HG03097 (cell line): Measurements from ENCODE around the gene HNRNPUL2.

Source experiments
- ATAC-seq: cut with Tn5 transposase; IDR thresholded peaks from one replicate; pipeline ENCODE4 v1.9.1; 2021; ENCODE audit not compliant: unreplicated experiment, low FRiP score

The HNRNPUL2 gene

DNA sequence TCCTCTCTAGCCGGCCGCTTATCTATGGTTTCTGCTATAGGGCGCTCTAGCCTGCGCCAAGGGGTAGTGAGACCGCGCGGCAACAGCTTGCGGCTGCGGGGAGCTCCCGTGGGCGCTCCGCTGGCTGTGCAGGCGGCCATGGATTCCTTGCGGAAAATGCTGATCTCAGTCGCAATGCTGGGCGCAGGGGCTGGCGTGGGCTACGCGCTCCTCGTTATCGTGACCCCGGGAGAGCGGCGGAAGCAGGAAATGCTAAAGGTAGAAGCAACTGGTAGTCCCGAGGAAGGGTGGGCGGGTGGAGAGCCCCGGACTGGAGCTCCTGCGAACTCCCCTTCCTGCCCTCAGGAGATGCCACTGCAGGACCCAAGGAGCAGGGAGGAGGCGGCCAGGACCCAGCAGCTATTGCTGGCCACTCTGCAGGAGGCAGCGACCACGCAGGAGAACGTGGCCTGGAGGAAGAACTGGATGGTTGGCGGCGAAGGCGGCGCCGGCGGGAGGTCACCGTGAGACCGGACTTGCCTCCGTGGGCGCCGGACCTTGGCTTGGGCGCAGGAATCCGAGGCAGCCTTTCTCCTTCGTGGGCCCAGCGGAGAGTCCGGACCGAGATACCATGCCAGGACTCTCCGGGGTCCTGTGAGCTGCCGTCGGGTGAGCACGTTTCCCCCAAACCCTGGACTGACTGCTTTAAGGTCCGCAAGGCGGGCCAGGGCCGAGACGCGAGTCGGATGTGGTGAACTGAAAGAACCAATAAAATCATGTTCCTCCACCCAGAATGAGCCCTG lies 55.5 kb downstream of the HNRNPUL2 start, which contains the start of the genes LBHD1 and UQCC3:
Gene LBHD1 (minus strand): TSS at position 660 of the 782 bp plus-strand sequence. CDS start 2,236 bp downstream, outside the sequence.
Gene UQCC3 (plus strand): TSS at position 66 of the 782 bp plus-strand sequence. CDS start 73 bp downstream, at position 139.
- ATAC-seq: peak; percentile 41

DNA sequence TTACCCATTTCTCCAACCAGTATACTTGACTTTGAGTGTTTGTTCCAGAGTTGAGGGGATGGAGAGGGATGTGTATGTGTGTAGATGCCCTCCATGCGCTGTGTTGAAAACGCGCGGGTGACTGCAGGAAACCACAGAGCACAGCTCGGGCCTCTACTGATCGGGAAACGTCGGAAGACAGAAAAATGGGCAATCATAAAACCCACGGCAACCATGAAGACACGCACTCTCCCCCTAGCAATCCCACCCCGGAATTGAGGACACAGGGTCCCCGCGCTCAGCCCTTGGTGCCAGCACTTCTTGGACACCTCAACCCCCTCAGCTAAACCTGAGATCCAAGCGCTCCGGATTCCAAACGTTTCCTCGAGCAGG lies 56.0 kb downstream of the HNRNPUL2 start:
- no peak for ATAC-seq

DNA sequence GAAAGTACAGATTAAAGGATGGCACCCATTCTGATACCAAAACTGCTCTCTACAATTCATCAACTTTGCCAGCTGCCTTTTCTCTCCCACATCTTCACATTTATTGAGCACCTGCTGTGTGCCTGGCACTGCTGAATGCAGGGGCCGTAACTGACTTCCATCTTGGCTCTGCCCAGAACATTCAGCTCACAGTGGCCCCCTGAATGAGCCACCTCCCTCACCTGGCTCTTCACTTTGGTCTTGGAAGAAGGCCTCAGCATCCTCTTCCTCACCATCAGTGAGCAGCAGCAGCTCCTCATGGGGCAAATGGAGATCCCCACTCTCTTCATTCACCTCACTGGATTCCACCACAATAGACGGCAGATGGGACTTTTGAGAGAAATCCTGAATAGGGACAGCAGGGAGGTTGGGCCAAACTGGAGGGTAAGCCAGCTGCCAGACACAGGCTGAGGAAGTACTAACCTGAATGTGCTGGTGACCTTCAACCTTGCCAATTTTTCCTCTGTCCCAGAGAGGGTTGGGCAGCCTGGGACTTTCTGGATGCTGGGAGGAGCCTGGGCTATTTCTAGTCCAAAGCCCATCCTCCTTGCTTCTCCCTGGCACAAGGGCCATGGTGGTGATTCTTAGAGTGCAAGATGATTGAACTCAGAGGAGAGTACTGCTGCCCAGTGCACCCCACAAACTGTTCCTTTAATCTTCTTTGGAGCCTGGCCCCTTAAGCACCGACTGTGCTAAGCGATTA lies 57.7 kb downstream of the HNRNPUL2 start:
- no peak for ATAC-seq

DNA sequence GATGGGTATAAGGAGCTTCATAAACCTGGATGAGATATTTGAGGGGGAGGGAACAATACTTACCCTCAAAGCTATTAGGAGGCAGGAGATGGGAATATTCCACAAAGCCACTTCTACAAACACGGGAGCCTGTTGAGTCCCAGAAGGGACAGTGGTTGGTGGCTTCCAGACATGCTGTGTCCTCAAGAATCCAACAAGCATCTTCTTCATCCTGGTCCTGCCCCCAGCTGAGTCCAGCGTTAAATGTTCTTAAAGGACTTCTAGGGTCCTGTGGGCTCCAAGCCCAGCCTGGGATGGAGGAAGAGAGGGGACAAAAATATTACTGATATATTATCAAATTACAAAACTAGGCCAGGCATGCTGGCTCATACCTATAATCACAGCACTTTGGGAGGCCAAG lies 59.8 kb downstream of the HNRNPUL2 start:
- no peak for ATAC-seq

DNA sequence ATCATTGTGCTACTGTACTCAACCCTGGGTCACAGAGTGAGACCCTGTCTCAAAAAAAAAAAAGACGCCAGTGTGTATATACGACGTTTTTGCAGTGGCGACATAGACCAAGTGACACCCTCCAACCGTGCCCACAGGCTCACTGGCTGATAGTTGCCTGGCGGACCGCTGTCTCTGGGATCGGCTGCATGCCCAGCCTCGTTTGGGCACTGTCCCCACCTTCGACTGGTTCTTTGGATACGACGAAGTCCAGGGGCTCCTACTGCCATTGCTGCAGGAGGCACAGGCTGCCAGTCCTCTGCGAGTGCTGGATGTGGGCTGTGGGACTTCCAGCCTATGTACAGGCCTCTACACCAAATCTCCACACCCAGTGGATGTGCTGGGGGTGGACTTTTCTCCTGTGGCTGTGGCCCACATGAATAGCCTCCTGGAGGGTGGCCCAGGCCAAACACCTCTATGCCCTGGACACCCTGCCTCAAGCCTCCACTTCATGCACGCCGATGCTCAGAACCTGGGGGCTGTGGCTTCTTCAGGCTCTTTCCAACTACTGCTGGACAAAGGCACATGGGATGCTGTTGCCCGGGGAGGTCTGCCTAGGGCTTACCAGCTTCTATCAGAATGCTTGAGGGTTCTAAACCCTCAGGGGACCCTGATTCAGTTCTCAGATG lies 60.9 kb downstream of the HNRNPUL2 start:
- ATAC-seq: no peak

DNA sequence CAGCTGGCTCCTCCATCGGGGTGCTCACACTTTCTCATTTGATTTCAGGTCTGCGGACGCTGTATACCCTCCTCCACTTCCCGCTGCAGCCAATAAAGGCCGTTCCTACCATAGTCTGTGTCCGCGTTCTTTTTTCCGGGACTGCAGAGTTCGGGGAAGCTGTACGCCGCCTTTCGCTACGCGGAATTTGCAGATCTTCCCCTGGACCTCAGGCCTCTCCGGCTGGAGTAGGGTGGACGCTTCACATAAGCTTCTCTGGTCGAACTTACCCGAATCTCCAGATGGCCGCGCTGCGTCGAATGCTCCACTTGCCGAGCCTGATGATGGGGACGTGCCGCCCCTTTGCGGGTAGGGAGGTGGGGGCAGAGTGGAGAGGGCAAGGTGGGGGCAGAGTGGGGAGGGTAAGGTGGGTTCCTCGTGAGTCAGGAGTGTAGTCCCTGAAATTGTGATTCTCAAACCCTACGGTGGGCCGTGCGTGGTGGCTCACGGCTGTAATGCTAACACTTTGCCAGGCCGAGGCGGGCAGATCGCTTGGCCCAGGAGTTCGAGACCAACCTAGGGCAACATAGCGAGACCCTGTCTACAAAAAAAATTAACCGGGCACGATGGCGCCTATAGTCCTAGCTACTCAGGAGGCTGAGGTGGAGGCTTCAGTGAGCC lies 61.5 kb downstream of the HNRNPUL2 start:
- peak; percentile 19 for ATAC-seq

DNA sequence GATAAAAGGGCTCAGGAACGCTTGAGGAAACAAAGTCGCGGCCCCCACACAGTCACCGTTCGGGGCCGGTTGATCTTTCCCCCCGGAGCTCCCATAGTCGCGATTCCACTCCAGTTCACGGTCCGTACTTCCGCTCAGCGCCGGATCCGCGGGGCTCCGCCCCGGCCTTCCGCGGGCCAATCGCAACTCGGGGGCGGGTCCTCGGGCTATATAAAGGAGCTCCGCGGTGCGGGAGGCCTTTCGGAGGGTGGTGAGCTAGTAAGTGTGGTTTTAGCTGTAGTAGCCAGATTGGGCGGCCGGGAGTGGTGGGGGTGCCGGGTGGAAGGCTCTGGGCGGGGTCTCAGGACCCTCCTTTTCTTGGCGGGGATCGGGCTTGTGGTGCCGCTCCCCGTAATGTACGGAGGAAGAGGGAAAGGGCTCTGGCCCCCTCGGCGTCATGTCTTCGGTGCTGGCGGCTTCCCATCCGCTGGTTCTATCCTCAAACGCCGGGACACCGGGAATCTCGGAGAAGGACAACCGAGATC lies 62.1 kb downstream of the HNRNPUL2 start, which contains the start of the genes C11orf98 and CSKMT:
Gene C11orf98 (minus strand): TSS at position 136 of the 524 bp plus-strand sequence. CDS start 41 bp downstream, at position 95.
Gene CSKMT (plus strand): TSS at position 238 of the 524 bp plus-strand sequence. CDS start 568 bp downstream, outside the sequence.
- peak; percentile 70 for ATAC-seq

DNA sequence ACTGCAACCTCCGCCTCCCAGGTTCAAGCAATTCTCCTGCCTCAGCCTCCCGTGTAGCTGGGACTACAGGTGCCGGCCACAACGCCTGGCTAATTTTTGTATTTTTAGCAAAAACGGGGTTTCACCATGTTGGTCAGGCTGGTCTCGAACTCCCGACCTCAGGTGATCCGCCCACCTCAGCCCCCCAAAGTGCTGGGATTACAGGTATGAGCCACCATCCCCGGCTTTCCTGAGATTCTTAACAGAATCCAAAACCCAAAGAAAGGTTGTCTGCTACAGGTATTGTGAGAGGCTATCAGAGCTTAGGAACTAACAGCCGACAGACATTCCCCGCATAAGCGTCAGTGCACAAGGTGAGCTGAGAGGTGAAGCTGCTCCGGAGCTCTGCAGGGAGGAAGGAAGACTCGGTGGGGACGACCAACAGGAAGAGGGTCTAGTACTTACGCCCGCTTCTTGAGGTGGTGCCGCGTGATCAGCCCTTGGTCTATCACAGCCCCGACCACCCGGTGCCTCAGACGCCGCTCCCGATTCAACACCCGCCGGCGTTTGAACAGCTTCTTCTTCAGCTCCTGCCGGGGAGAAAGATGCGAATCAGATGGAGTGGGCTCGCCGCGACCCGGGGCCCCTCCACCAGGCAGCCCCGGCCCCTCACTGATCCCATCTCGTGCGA lies 62.7 kb downstream of the HNRNPUL2 start:
- peak; percentile 16 for ATAC-seq
